ENCODE data around the gene VPS26C. TPM values are rescaled to one million over a fixed set of nuclear protein-coding genes. Genes with fewer than 3 reads are reported as not detected.

The VPS26C gene
- total RNA-seq, 1 donor: 63.0 TPM

GRCh38 chr21:37186983-37187382 is 80.2 kb downstream of the VPS26C start:
- no peak for DNase-seq (ENCODE audit: low read depth)
- TF ChIP-seq CTCF (IDR thresholded peaks at IDR 0.05; ENCODE audit: insufficient read depth, low read depth, low read length): no peak
- no peak overlapping the region for H3K4me3 ChIP-seq (ENCODE audit: low read depth, low read length)

GRCh38 chr21:37184784-37185593 is 82.1 kb downstream of the VPS26C start:
- no peak for TF ChIP-seq CTCF (IDR thresholded peaks at IDR 0.05; ENCODE audit: insufficient read depth, low read depth, low read length)
- no peak for DNase-seq (ENCODE audit: low read depth)
- H3K4me3 ChIP-seq (ENCODE audit: low read depth, low read length): no peak overlapping the region

GRCh38 chr21:37183749-37184148 is 83.4 kb downstream of the VPS26C start:
- TF ChIP-seq CTCF (IDR thresholded peaks at IDR 0.05; ENCODE audit: insufficient read depth, low read depth, low read length): no peak
- DNase-seq (ENCODE audit: low read depth): no peak
- H3K4me3 ChIP-seq (ENCODE audit: low read depth, low read length): no peak overlapping the region

- no peak for DNase-seq (ENCODE audit: low read depth)
- no peak overlapping the region for H3K4me3 ChIP-seq (ENCODE audit: low read depth, low read length)
- no peak for TF ChIP-seq CTCF (IDR thresholded peaks at IDR 0.05; ENCODE audit: insufficient read depth, low read depth, low read length)
These were observed 84.9 kb downstream of the VPS26C start for GRCh38 chr21:37182222-37182621.

GRCh38 chr21:37181059-37181458 is 86.1 kb downstream of the VPS26C start:
- no peak overlapping the region for H3K4me3 ChIP-seq (ENCODE audit: low read depth, low read length)
- no peak for TF ChIP-seq CTCF (IDR thresholded peaks at IDR 0.05; ENCODE audit: insufficient read depth, low read depth, low read length)
- DNase-seq (ENCODE audit: low read depth): no peak

GRCh38 chr21:37176716-37177115 is 90.4 kb downstream of the VPS26C start:
- no peak for TF ChIP-seq CTCF (IDR thresholded peaks at IDR 0.05; ENCODE audit: insufficient read depth, low read depth, low read length)
- no peak for DNase-seq (ENCODE audit: low read depth)
- H3K4me3 ChIP-seq (ENCODE audit: low read depth, low read length): no peak overlapping the region

Small RNA genes lying within 50 kb of the gene (small RNA-seq; reads per million reads assigned to genes)
- gene RN7SL678P: not detected

Other genes with a start within 250 kb of the VPS26C start
- 4.5 and 11.2 TPM in 2 replicates for gene PIGP, start 194.3 kb downstream of the VPS26C start, total RNA-seq
- gene TTC3, start 194.1 kb downstream of the VPS26C start, total RNA-seq: 270 and 339 TPM in 2 replicates
- 68.3 and 77.7 TPM in 2 replicates for gene DYRK1A, start 99.4 kb upstream of the VPS26C start, total RNA-seq